H9 (cell line): Measurements from ENCODE around the gene MAP3K7. TPM values are rescaled to one million over a fixed set of nuclear protein-coding genes. Genes with fewer than 3 reads are reported as not detected.

Experiments used
- DNase-seq: peaks from one replicate; pipeline ENCODE4 v3.0.0-alpha.2; 2017
- H2AFZ ChIP-seq: one replicate; pipeline ENCODE4 v1.6.1; 2013; ENCODE audit warnings: mild to moderate bottlenecking, low read length, control low read depth, moderate library complexity
- H2AK5ac ChIP-seq: 2 replicates; pipeline ENCODE4 v1.6.1; 2013; ENCODE audit warnings: low read length, control low read depth, mixed read lengths; ENCODE audit not compliant: insufficient read length
- H2BK120ac ChIP-seq: one replicate; pipeline ENCODE4 v1.6.1; 2013; ENCODE audit warnings: low read depth, mild to moderate bottlenecking, low read length, control low read depth, inconsistent platforms; ENCODE audit not compliant: poor library complexity, severe bottlenecking
- H2BK12ac ChIP-seq: 2 replicates; pipeline ENCODE4 v1.6.1; 2013; ENCODE audit warnings: low read length, control low read depth, mixed read lengths, low read depth; ENCODE audit not compliant: insufficient read length
- H2BK15ac ChIP-seq: 2 replicates; pipeline ENCODE4 v1.6.1; 2013; ENCODE audit warnings: low read depth, low read length, control low read depth
- H2BK20ac ChIP-seq: one replicate; pipeline ENCODE4 v1.6.1; 2013; ENCODE audit warnings: low read depth, mild to moderate bottlenecking, low read length, control low read depth, inconsistent platforms; ENCODE audit not compliant: poor library complexity, severe bottlenecking
- H2BK5ac ChIP-seq: 2 replicates; pipeline ENCODE4 v1.6.1; 2013; ENCODE audit warnings: low read length, control low read depth, mixed read lengths; ENCODE audit not compliant: insufficient read length
- H3K14ac ChIP-seq: 2 replicates; pipeline ENCODE4 v1.6.1; 2013; ENCODE audit warnings: low read length, control low read depth; ENCODE audit not compliant: insufficient read depth
- H3K18ac ChIP-seq: 2 replicates; pipeline ENCODE4 v1.6.1; 2013; ENCODE audit warnings: low read depth, mild to moderate bottlenecking, mixed read lengths, low read length, control low read depth; ENCODE audit not compliant: insufficient read length
- H3K23ac ChIP-seq: 2 replicates; pipeline ENCODE4 v1.6.1; 2013; ENCODE audit warnings: low read length, control low read depth, mixed read lengths, low read depth; ENCODE audit not compliant: insufficient read length
- H3K23me2 ChIP-seq: 2 replicates; pipeline ENCODE4 v1.6.1; 2013; ENCODE audit warnings: low read depth, mild to moderate bottlenecking, mixed read lengths, low read length, control low read depth; ENCODE audit not compliant: insufficient read length, poor library complexity, severe bottlenecking
- H3K27ac ChIP-seq: 2 replicates; pipeline ENCODE4 v1.5.1; 2013; ENCODE audit warnings: low read length, control low read depth, mixed read lengths, low read depth; ENCODE audit not compliant: insufficient read length
- H3K27me3 ChIP-seq: 2 replicates; pipeline ENCODE4 v1.6.1; 2013; ENCODE audit warnings: low read length, control low read depth, inconsistent platforms; ENCODE audit not compliant: insufficient read depth
- H3K4ac ChIP-seq: 2 replicates; pipeline ENCODE4 v1.6.1; 2013; ENCODE audit warnings: low read depth, mild to moderate bottlenecking, control low read depth, inconsistent platforms, low read length, moderate library complexity
- H3K4me1 ChIP-seq: 2 replicates; pipeline ENCODE4 v1.6.1; 2013; ENCODE audit warnings: low read length, control low read depth, inconsistent platforms; ENCODE audit not compliant: insufficient read depth
- H3K4me2 ChIP-seq: 2 replicates; pipeline ENCODE4 v1.6.1; 2013; ENCODE audit warnings: low read length, control low read depth, mixed read lengths; ENCODE audit not compliant: insufficient read length, insufficient read depth
- H3K56ac ChIP-seq: 2 replicates; pipeline ENCODE4 v1.6.1; 2013; ENCODE audit warnings: low read depth, mild to moderate bottlenecking, mixed read lengths, low read length, control low read depth; ENCODE audit not compliant: insufficient read length
- H3K79me1 ChIP-seq: 2 replicates; pipeline ENCODE4 v1.6.1; 2013; ENCODE audit warnings: low read depth, mild to moderate bottlenecking, moderate library complexity, low read length, control low read depth, inconsistent platforms; ENCODE audit not compliant: insufficient read depth, poor library complexity, severe bottlenecking
- H3K79me2 ChIP-seq: 2 replicates; pipeline ENCODE4 v1.6.1; 2013; ENCODE audit warnings: low read length, control low read depth, inconsistent platforms; ENCODE audit not compliant: insufficient read depth
- H3K9ac ChIP-seq: 2 replicates; pipeline ENCODE4 v1.6.1; 2013; ENCODE audit warnings: low read length, control low read depth, mixed read lengths; ENCODE audit not compliant: insufficient read length; ENCODE audit errors: extremely low read depth
- H3K9me3 ChIP-seq: one replicate; pipeline ENCODE4 v1.6.1; 2013; ENCODE audit warnings: low read depth, low read length, inconsistent platforms; ENCODE audit not compliant: control insufficient read depth
- H3T11ph ChIP-seq: one replicate; pipeline ENCODE4 v1.6.1; 2013; ENCODE audit warnings: mild to moderate bottlenecking, low read length, control low read depth, inconsistent platforms
- H4K20me1 ChIP-seq: one replicate; pipeline ENCODE4 v1.6.1; 2013; ENCODE audit not compliant: control insufficient read depth, insufficient read length, insufficient read depth
- H4K5ac ChIP-seq: 2 replicates; pipeline ENCODE4 v1.6.1; 2013; ENCODE audit warnings: low read depth, mild to moderate bottlenecking, mixed read lengths, low read length, control low read depth; ENCODE audit not compliant: insufficient read length
- H4K8ac ChIP-seq: replicated peaks from 2 replicates; pipeline ENCODE4 v1.6.1; 2013; ENCODE audit warnings: low read length, control low read depth, mixed read lengths, low read depth; ENCODE audit not compliant: insufficient read length
- H4K91ac ChIP-seq: 2 replicates; pipeline ENCODE4 v1.6.1; 2013; ENCODE audit warnings: low read depth, mild to moderate bottlenecking, moderate library complexity, mixed read lengths, low read length, control low read depth; ENCODE audit not compliant: insufficient read length
- H3K27ac Mint-ChIP-seq, 3 experiments: 2 replicates in 2 of 3; 3 replicates in 1 of 3; pipeline ENCODE4 v1.8.0; 2020 to 2021; ENCODE audit warnings: mixed read lengths in 3 of 3, mild to moderate bottlenecking in 1 of 3, moderate library complexity in 1 of 3
- H3K27me3 Mint-ChIP-seq: 2 replicates; pipeline ENCODE4 v1.8.0; 2021; ENCODE audit warnings: low read depth, mild to moderate bottlenecking, moderate library complexity, mixed read lengths
- H3K36me3 Mint-ChIP-seq, 3 experiments: 2 replicates in 2 of 3; 3 replicates in 1 of 3; pipeline ENCODE4 v1.8.0; 2020 to 2021; ENCODE audit warnings: low read depth in 3 of 3, mixed read lengths in 3 of 3; ENCODE audit not compliant: insufficient read depth in 1 of 3
- H3K4me1 Mint-ChIP-seq, 2 experiments: 2 replicates each; pipeline ENCODE4 v1.8.0; 2020; ENCODE audit warnings: mixed read lengths in 2 of 2
- H3K4me3 Mint-ChIP-seq, 2 experiments: 2 replicates in 1 of 2; 3 replicates in 1 of 2; pipeline ENCODE4 v1.8.0; 2020 to 2021; ENCODE audit warnings: mild to moderate bottlenecking in 2 of 2, mixed read lengths in 2 of 2, moderate library complexity in 1 of 2
- H3K9me3 Mint-ChIP-seq, 2 experiments: 2 replicates in 1 of 2; 3 replicates in 1 of 2; pipeline ENCODE4 v1.8.0; 2020; ENCODE audit warnings: mild to moderate bottlenecking in 2 of 2, mixed read lengths in 2 of 2, moderate library complexity in 1 of 2
- WGBS: extraction: QIAGEN DNeasy Blood & Tissue Kit; methylation state at CpG from one replicate; pipeline ENCODE4 v1.1.7; 2013; ENCODE audit warnings: missing lambda C conversion rate, low lambda C conversion rate, mixed read lengths; ENCODE audit not compliant: insufficient read length; ENCODE audit errors: extremely low coverage; 5-methylcytosine and 5-hydroxymethylcytosine counted together
- total RNA-seq: library from RNA; stranded (reverse); gene quantifications from 2 replicates; pipeline ENCODE4 v1.2.1, GENCODE V29; 2021
- TF ChIP-seq, protein P1 (sequence below): fragments of 200-600 bp; sonication (generic); conservative IDR thresholded peaks from 3 replicates; pipeline ENCODE4 v1.8.0; 2021; ENCODE audit warnings: antibody characterized with exemption, mild to moderate bottlenecking

The MAP3K7 gene
- total RNA-seq, 1 experiment from 2014 or later, result 31.3 TPM

DNA sequence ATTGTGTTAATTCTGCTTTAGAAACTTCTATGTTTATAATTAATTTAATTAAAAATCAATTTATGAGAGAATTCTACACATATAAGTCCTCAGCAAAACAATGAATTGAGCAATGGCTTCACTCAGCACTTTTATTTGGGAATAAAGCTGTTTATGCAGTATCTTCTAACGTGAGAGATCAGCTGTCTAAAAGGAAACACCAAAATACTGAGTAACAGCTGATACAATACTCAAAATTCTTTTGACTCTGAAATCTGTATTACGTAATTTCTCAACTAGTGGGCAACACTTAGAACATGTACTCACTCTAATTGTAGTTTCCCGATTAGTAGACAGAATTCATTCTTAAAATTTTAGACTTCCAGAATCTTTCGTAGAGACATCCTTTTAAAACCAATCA lies 49.8 kb downstream of the MAP3K7 start:
- no peak for DNase-seq
- no peak overlapping the region for H3K4me2 ChIP-seq
- no CpG with 5 or more reads among the region's 4 CpGs for WGBS

More for the DNA sequence above, 49.8 kb downstream of the MAP3K7 start:
- H3K36me3 Mint-ChIP-seq, result peaks cover 4 to 9% (median 4%) of the 10 kb centered on the region in 3 experiments; a peak in 5 of 7 replicates
- Histone ChIP-seq H4K20me1 (no peaks in the 10 kb centered on the region), H3K4me1 (no peaks in the 10 kb centered on the region), H4K5ac (no peak overlapping the region), H3K23ac (no peak overlapping the region), H3K18ac (no peak overlapping the region), H4K91ac (no peak overlapping the region), H3T11ph (no peak overlapping the region), H3K9ac (no peak overlapping the region), H2BK5ac (no peak overlapping the region), H2BK12ac (no peak overlapping the region), H3K27ac (no peak overlapping the region), H2BK20ac (no peak overlapping the region), H2AFZ (no peak overlapping the region), H3K14ac (no peak overlapping the region), H2BK120ac (no peak overlapping the region), H2AK5ac (no peak overlapping the region), H3K9me3 (no peaks in the 10 kb centered on the region), H3K27me3 (no peaks in the 10 kb centered on the region), H3K56ac (no peak overlapping the region), H3K79me1 (no peaks in the 10 kb centered on the region), H3K23me2 (no peaks in the 10 kb centered on the region), H4K8ac (no peak overlapping the region), H2BK15ac (no peak overlapping the region), H3K4ac (no peak overlapping the region), H3K79me2 (no peaks in the 10 kb centered on the region)
- H3K27ac Mint-ChIP-seq, result no peak overlapping the region
- TF ChIP-seq, protein P1, sequence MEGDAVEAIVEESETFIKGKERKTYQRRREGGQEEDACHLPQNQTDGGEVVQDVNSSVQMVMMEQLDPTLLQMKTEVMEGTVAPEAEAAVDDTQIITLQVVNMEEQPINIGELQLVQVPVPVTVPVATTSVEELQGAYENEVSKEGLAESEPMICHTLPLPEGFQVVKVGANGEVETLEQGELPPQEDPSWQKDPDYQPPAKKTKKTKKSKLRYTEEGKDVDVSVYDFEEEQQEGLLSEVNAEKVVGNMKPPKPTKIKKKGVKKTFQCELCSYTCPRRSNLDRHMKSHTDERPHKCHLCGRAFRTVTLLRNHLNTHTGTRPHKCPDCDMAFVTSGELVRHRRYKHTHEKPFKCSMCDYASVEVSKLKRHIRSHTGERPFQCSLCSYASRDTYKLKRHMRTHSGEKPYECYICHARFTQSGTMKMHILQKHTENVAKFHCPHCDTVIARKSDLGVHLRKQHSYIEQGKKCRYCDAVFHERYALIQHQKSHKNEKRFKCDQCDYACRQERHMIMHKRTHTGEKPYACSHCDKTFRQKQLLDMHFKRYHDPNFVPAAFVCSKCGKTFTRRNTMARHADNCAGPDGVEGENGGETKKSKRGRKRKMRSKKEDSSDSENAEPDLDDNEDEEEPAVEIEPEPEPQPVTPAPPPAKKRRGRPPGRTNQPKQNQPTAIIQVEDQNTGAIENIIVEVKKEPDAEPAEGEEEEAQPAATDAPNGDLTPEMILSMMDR, result no peak
- no peak overlapping the region for H3K4me3 Mint-ChIP-seq
- no peaks in the 10 kb centered on the region for H3K9me3 Mint-ChIP-seq
- H3K27me3 Mint-ChIP-seq, result no peaks in the 10 kb centered on the region
- H3K4me1 Mint-ChIP-seq, result no peaks in the 10 kb centered on the region
